B cell (primary cell): ENCODE results near the gene NBEA. TPM values are rescaled to one million over a fixed set of nuclear protein-coding genes. Genes with fewer than 3 reads are reported as not detected.

Source experiments
- ATAC-seq: fragments of 200-7000 bp; cut with Tn5 transposase; one replicate; pipeline ENCODE4 v1.10.0; 2021; ENCODE audit warnings: low read depth, mild to moderate bottlenecking, moderate number of reproducible peaks, moderate library complexity
- CTCF ChIA-PET: fragments of 350-600 bp; sonication (Branson Sonifier 250); formaldehyde crosslinking; loops from one replicate; lab custom pipeline; 2021; ENCODE audit warnings: antibody characterized with exemption, inconsistent platforms; lab: Charles Lee
- POLR2A ChIA-PET: fragments of 350-600 bp; sonication (Branson Sonifier 250); formaldehyde crosslinking; loops from one replicate; lab custom pipeline; 2021; ENCODE audit warnings: antibody characterized with exemption; lab: Charles Lee
- DNase-seq: peaks from one replicate; pipeline ENCODE4 v3.0.0; 2013
- H2AFZ ChIP-seq: 2 replicates; pipeline ENCODE4 v1.6.1; 2012; ENCODE audit warnings: mild to moderate bottlenecking, low read depth, low read length; ENCODE audit not compliant: insufficient read depth, poor library complexity, severe bottlenecking
- H3K27ac ChIP-seq, 2 donors: 1 replicate in 1 of 2; 2 replicates in 1 of 2; pipeline ENCODE4 v1.5.1; 2012 to 2013; ENCODE audit warnings: low read length in 2 of 2, mild to moderate bottlenecking in 2 of 2, moderate library complexity in 1 of 2
- H3K27me3 ChIP-seq, 4 experiments: fragments of 200-600 bp in 1 of 4; sonication (generic) in 1 of 4; replicated peaks in 1 of 4; 1 replicate in 2 of 4; 2 replicates in 2 of 4; pipeline versions ENCODE4 v1.6.1 to v1.7.0; 2013 to 2016; ENCODE audit warnings: low read length in 3 of 4, mild to moderate bottlenecking in 2 of 4, mixed read lengths in 1 of 4, moderate library complexity in 1 of 4; ENCODE audit not compliant: insufficient read depth in 4 of 4, control insufficient read depth in 3 of 4; ENCODE audit errors: control extremely low read depth in 1 of 4
- H3K36me3 ChIP-seq, 2 experiments: replicated peaks in 1 of 2; 1 replicate in 1 of 2; 2 replicates in 1 of 2; pipeline versions ENCODE4 v1.6.1 to v1.7.1; 2013; ENCODE audit warnings: low read length in 1 of 2; ENCODE audit not compliant: insufficient read depth in 2 of 2, control insufficient read depth in 1 of 2; ENCODE audit errors: control extremely low read depth in 1 of 2, extremely low read depth in 1 of 2
- H3K4me1 ChIP-seq, 2 donors: fragments of 200-600 bp in 1 of 2; sonication (generic) in 1 of 2; 1 replicate in 1 of 2; 2 replicates in 1 of 2; pipeline versions ENCODE4 v1.5.1 to v1.6.1; 2013 to 2017; ENCODE audit warnings: low read length in 2 of 2; ENCODE audit not compliant: control insufficient read depth in 2 of 2, insufficient read depth in 2 of 2
- H3K4me2 ChIP-seq: replicated peaks from 2 replicates; pipeline ENCODE3; 2012; ENCODE audit warnings: mild to moderate bottlenecking, low read depth, low read length; ENCODE audit not compliant: poor library complexity, severe bottlenecking
- H3K4me3 ChIP-seq, 5 experiments: fragments of 200-600 bp in 1 of 5; sonication (generic) in 1 of 5; 1 replicate in 3 of 5; 2 replicates in 2 of 5; pipeline versions ENCODE4 v1.5.1 to v1.7.0; 2011 to 2016; ENCODE audit warnings: low read length in 4 of 5, mild to moderate bottlenecking in 4 of 5, low read depth in 2 of 5, control low read depth in 1 of 5, moderate library complexity in 1 of 5; ENCODE audit not compliant: insufficient read depth in 1 of 5; ENCODE audit errors: control extremely low read depth in 1 of 5, extremely low read depth in 1 of 5
- H3K79me2 ChIP-seq: fragments of 200-600 bp; sonication (generic); one replicate; pipeline ENCODE4 v1.6.0; 2016; ENCODE audit warnings: low read length; ENCODE audit not compliant: control insufficient read depth, insufficient read depth
- H3K9ac ChIP-seq: fragments of 200-600 bp; sonication (generic); 2 replicates; pipeline ENCODE4 v1.6.1; 2017; ENCODE audit warnings: mild to moderate bottlenecking, low read length, moderate library complexity
- H3K9me3 ChIP-seq, 3 donors: one replicate each; pipeline versions ENCODE4 v1.6.1 to v1.7.1; 2013; ENCODE audit warnings: low read length in 2 of 3; ENCODE audit not compliant: control insufficient read depth in 2 of 3, insufficient read depth in 1 of 3; ENCODE audit errors: control extremely low read depth in 1 of 3
- H4K20me1 ChIP-seq: 2 replicates; pipeline ENCODE4 v1.6.0; 2012; ENCODE audit warnings: mild to moderate bottlenecking, low read length; ENCODE audit not compliant: insufficient read depth, control insufficient read depth, poor library complexity, severe bottlenecking
- H3K27ac Mint-ChIP-seq: one replicate; pipeline ENCODE4 v1.8.0; 2021; ENCODE audit warnings: mixed read lengths
- H3K27me3 Mint-ChIP-seq: one replicate; pipeline ENCODE4 v1.8.0; 2021; ENCODE audit warnings: mixed read lengths
- H3K4me1 Mint-ChIP-seq: one replicate; pipeline ENCODE4 v1.8.0; 2021; ENCODE audit warnings: mixed read lengths
- H3K4me3 Mint-ChIP-seq: one replicate; pipeline ENCODE4 v1.8.0; 2021; ENCODE audit warnings: mixed read lengths
- H3K9me3 Mint-ChIP-seq: one replicate; pipeline ENCODE4 v1.8.0; 2022; ENCODE audit warnings: mixed read lengths; ENCODE audit not compliant: insufficient read depth
- CTCF ChIP-seq: fragments of 200-600 bp; IDR thresholded peaks from one replicate; pipeline ENCODE4 v1.8.0; 2022; ENCODE audit warnings: antibody characterized with exemption, mild to moderate bottlenecking
- EZH2 ChIP-seq: IDR thresholded peaks from 2 replicates; pipeline ENCODE4 v1.6.1; 2012; ENCODE audit warnings: borderline replicate concordance, low read depth, mild to moderate bottlenecking, moderate library complexity, low read length; ENCODE audit not compliant: insufficient read depth, poor library complexity, severe bottlenecking
- WGBS: methylation state at CpG from one replicate; pipeline ENCODE4 v1.1.5; 2013; ENCODE audit warnings: missing lambda C conversion rate; ENCODE audit not compliant: insufficient coverage; 5-methylcytosine and 5-hydroxymethylcytosine counted together
- intact Hi-C: fragments of 100-400 bp; cut with micrococcal nuclease; formaldehyde crosslinking; loops from one replicate; pipeline ENCODE4 v1.10.0; 2022
- polyA plus RNA-seq: library from polyadenylated mRNA; depleted of rRNA; stranded (reverse); fragments of >200 nt; gene quantifications from 2 replicates; pipeline ENCODE4 v1.2.3, GENCODE V29; 2012
- total RNA-seq, 2 donors: library from RNA; stranded (reverse); fragments of 120-200 nt in 1 of 2; gene quantifications; 1 replicate in 1 of 2; 2 replicates in 1 of 2; pipeline versions ENCODE4 v1.2.3 to v1.2.4, GENCODE V29; 2013 to 2022

Gene NBEA
- total and polyA plus RNA-seq, 2 donors (not counting 1 experiment from before 2014, with no cell fraction given): 1.5 to 10.7 TPM

- no peak for ATAC-seq
- H3K27ac Mint-ChIP-seq: no peak overlapping the region
- peaks cover 2% of the 10 kb centered on the region for H3K9me3 Mint-ChIP-seq
- intact Hi-C loops: no loop called here
- no peaks in the 10 kb centered on the region for H3K27me3 Mint-ChIP-seq
- Histone ChIP-seq H3K4me1 (no peaks in the 10 kb centered on the region), H3K79me2 (no peaks in the 10 kb centered on the region), H4K20me1 (no peaks in the 10 kb centered on the region), H3K27me3 (no peaks in the 10 kb centered on the region), H2AFZ (no peak overlapping the region), H3K4me3 (no peak overlapping the region), H3K4me2 (no peak overlapping the region), H3K27ac (no peak overlapping the region), H3K9ac (no peak overlapping the region), H3K9me3 (no peaks in the 10 kb centered on the region), H3K36me3 (no peaks in the 10 kb centered on the region)
- ChIA-PET CTCF (no interaction called here), POLR2A (no interaction called here)
- no peak for DNase-seq
- no peak overlapping the region for H3K4me3 Mint-ChIP-seq
- TF ChIP-seq CTCF (no peak), EZH2 (no peak)
- H3K4me1 Mint-ChIP-seq: no peaks in the 10 kb centered on the region
- WGBS: no CpG with 5 or more reads among the region's 2 CpGs
Measured at GRCh38 chr13:35046587-35046986, 104.5 kb downstream of the NBEA start.

- POLR2A ChIA-PET: no interaction called here
- Histone ChIP-seq H3K4me3 (no peak overlapping the region), H2AFZ (no peak overlapping the region), H3K4me1 (no peaks in the 10 kb centered on the region), H3K9me3 (no peaks in the 10 kb centered on the region), H3K9ac (no peak overlapping the region), H3K27me3 (no peaks in the 10 kb centered on the region), H3K36me3 (no peaks in the 10 kb centered on the region), H3K79me2 (no peaks in the 10 kb centered on the region), H3K4me2 (no peak overlapping the region), H4K20me1 (no peaks in the 10 kb centered on the region), H3K27ac (no peak overlapping the region)
- ATAC-seq: no peak
- Mint-ChIP-seq H3K4me3 (no peak overlapping the region), H3K4me1 (no peaks in the 10 kb centered on the region), H3K27me3 (no peaks in the 10 kb centered on the region), H3K27ac (no peak overlapping the region), H3K9me3 (no peaks in the 10 kb centered on the region)
- TF ChIP-seq EZH2: no peak
- no peak for TF ChIP-seq CTCF
- WGBS: no CpG with 5 or more reads among the region's 5 CpGs
- no peak for DNase-seq
- CTCF ChIA-PET: no interaction called here
- intact Hi-C loops: no loop called here
Measured at GRCh38 chr13:35055705-35056104, 113.6 kb downstream of the NBEA start.
